PC-9 (cell line): ENCODE measurements around the gene GRK2. TPM values are rescaled to one million over a fixed set of nuclear protein-coding genes. Genes with fewer than 3 reads are reported as not detected.

Source experiments
- BruUV-seq: library from RNA; stranded (reverse); fragments of 400-500 nt; replicated peaks from 2 replicates; lab custom pipeline; 2021; lab: Mats Ljungman, UMichigan
- CTCF ChIA-PET: fragments of 300-600 bp; sonication (Branson Sonifier 250); formaldehyde crosslinking; loops from one replicate; lab custom pipeline; 2022; ENCODE audit warnings: antibody characterized with exemption; lab: Charles Lee
- POLR2A ChIA-PET: fragments of 300-600 bp; sonication (Branson Sonifier 250); formaldehyde crosslinking; loops from one replicate; lab custom pipeline; 2022; ENCODE audit warnings: antibody characterized with exemption; ENCODE audit not compliant: unreplicated experiment; lab: Charles Lee
- DNase-seq, 2 experiments: peaks; one replicate each; pipeline versions ENCODE4 v3.0.0 to v3.0.0-alpha.2; 2015 to 2022; ENCODE audit warnings: mixed read lengths in 1 of 2
- H2AFZ ChIP-seq: fragments of 200-600 bp; sonication (generic); 2 replicates; pipeline ENCODE4 v1.8.1; 2017; ENCODE audit warnings: antibody characterized with exemption
- H3F3A ChIP-seq: fragments of 200-600 bp; sonication (generic); 2 replicates; pipeline ENCODE4 v1.8.1; 2017; ENCODE audit warnings: antibody characterized with exemption, mild to moderate bottlenecking, low read depth; ENCODE audit not compliant: insufficient read depth
- H3K27ac ChIP-seq: fragments of 200-600 bp; sonication (generic); 2 replicates; pipeline ENCODE4 v1.6.1; 2016; ENCODE audit warnings: mixed run types
- H3K27me3 ChIP-seq: fragments of 200-600 bp; sonication (generic); 2 replicates; pipeline ENCODE4 v1.6.1; 2016; ENCODE audit warnings: low read depth, mixed run types; ENCODE audit not compliant: insufficient read depth
- H3K36me3 ChIP-seq: fragments of 200-600 bp; sonication (generic); 2 replicates; pipeline ENCODE4 v1.6.1; 2016; ENCODE audit warnings: low read depth, mixed run types
- H3K4me1 ChIP-seq: fragments of 200-600 bp; sonication (generic); replicated peaks from 2 replicates; pipeline ENCODE4 v1.6.1; 2016; ENCODE audit warnings: mixed run types; ENCODE audit not compliant: insufficient read depth
- H3K4me2 ChIP-seq: fragments of 200-600 bp; sonication (generic); 2 replicates; pipeline ENCODE4 v1.6.1; 2017; ENCODE audit warnings: mixed run types
- H3K4me3 ChIP-seq: fragments of 200-600 bp; sonication (generic); 2 replicates; pipeline ENCODE4 v1.6.1; 2016; ENCODE audit warnings: mixed run types
- H3K79me2 ChIP-seq: fragments of 200-600 bp; sonication (generic); 2 replicates; pipeline ENCODE4 v1.6.1; 2017; ENCODE audit warnings: low read depth, mixed run types
- H3K9me2 ChIP-seq: fragments of 200-600 bp; sonication (generic); 2 replicates; pipeline ENCODE4 v1.8.1; 2017; ENCODE audit warnings: mild to moderate bottlenecking; ENCODE audit not compliant: insufficient read depth
- H3K9me3 ChIP-seq: fragments of 200-600 bp; sonication (generic); 2 replicates; pipeline ENCODE4 v1.8.1; 2016; ENCODE audit warnings: low read depth; ENCODE audit not compliant: insufficient read depth
- H4K20me1 ChIP-seq: fragments of 200-600 bp; sonication (generic); 2 replicates; pipeline ENCODE4 v1.8.1; 2017; ENCODE audit not compliant: insufficient read depth
- EZH2 ChIP-seq: fragments of 200-600 bp; sonication (generic); IDR thresholded peaks from 2 replicates; pipeline ENCODE4 v1.8.0; 2017; ENCODE audit warnings: antibody characterized with exemption, low read depth
- intact Hi-C: fragments of 100-400 bp; cut with micrococcal nuclease; formaldehyde crosslinking; loops from one replicate; pipeline ENCODE4 v1.10.0; 2022; ENCODE audit not compliant: unreplicated experiment
- total RNA-seq: library from RNA; stranded (reverse); gene quantifications from 2 replicates; pipeline ENCODE4 v1.2.3, GENCODE V29; 2021
- TF ChIP-seq, protein P1 (sequence below): fragments of 200-600 bp; sonication (generic); conservative IDR thresholded peaks from 2 replicates; pipeline ENCODE4 v1.6.1; 2017; ENCODE audit warnings: mixed run types, antibody characterized with exemption, mild to moderate bottlenecking, moderate library complexity

Gene GRK2
- total RNA-seq, 1 experiment from 2014 or later = 76.7 TPM

DNA sequence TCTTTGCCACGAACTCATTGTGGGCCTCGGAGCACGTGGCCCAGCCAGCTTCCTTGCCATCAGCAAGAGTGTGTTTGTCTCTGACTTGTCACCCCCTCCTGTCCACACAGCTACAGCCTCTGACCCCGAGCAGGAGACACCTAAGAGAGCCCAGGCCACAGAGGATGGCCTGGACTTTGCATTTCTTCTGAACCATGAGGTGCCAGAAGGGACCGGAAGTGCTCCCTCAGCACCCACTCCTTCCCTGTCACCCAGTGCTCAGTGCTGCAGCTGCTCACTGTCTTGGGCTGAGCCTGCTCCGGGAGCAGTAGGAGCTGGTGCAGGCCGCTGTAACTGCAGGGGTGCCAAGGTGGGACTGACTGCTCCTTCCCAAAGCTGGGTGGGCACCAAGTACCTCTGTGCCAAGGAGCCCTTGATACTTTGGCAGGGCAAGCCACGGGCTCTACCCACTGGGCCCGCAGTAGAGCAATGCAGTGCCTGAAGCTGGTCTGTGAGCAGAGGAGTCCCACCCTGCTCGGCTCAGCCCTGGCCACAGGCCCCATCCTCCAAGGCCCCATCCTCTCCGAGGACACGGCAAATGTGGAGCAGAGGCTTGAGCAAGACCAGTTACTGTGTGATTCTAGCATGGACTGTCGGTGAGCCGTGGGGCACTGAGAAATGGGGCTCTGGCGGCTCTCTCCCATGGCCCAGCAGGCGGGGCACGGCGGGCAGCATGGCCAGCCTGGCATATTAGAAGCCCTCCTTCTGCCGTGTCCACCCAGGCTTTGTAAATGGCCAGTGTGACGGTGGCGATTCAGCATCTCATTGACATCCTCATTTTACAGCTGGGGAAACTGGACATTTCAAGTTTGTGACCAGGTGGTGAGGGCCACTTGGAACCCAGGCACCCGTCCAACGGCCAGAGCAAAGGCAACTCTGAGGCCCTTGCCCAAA lies 6.3 kb downstream of the GRK2 start:
- ChIA-PET CTCF (no interaction called here), POLR2A (no interaction called here)
- Histone ChIP-seq H3K9me3 (no peaks in the 10 kb centered on the region), H3K36me3 (0 out of 2 replicates have a peak, but pooled peaks cover 12% of the 10 kb centered on the region), H2AFZ (no peak overlapping the region), H3K27ac (no peak overlapping the region), H3F3A (peaks cover 22% of the 10 kb centered on the region; the same call in 1 of the 2 replicates), H3K4me1 (peaks cover 12% of the 10 kb centered on the region), H4K20me1 (peaks cover 93% of the 10 kb centered on the region), H3K27me3 (no peaks in the 10 kb centered on the region), H3K4me3 (no peak overlapping the region), H3K4me2 (no peak overlapping the region), H3K79me2 (peaks cover 92% of the 10 kb centered on the region), H3K9me2 (no peaks in the 10 kb centered on the region)
- no peak for DNase-seq
- intact Hi-C loops = no loop called here
- BruUV-seq = no TSS peak
- no peak for TF ChIP-seq EZH2
- TF ChIP-seq, protein P1, sequence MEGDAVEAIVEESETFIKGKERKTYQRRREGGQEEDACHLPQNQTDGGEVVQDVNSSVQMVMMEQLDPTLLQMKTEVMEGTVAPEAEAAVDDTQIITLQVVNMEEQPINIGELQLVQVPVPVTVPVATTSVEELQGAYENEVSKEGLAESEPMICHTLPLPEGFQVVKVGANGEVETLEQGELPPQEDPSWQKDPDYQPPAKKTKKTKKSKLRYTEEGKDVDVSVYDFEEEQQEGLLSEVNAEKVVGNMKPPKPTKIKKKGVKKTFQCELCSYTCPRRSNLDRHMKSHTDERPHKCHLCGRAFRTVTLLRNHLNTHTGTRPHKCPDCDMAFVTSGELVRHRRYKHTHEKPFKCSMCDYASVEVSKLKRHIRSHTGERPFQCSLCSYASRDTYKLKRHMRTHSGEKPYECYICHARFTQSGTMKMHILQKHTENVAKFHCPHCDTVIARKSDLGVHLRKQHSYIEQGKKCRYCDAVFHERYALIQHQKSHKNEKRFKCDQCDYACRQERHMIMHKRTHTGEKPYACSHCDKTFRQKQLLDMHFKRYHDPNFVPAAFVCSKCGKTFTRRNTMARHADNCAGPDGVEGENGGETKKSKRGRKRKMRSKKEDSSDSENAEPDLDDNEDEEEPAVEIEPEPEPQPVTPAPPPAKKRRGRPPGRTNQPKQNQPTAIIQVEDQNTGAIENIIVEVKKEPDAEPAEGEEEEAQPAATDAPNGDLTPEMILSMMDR = no peak

DNA sequence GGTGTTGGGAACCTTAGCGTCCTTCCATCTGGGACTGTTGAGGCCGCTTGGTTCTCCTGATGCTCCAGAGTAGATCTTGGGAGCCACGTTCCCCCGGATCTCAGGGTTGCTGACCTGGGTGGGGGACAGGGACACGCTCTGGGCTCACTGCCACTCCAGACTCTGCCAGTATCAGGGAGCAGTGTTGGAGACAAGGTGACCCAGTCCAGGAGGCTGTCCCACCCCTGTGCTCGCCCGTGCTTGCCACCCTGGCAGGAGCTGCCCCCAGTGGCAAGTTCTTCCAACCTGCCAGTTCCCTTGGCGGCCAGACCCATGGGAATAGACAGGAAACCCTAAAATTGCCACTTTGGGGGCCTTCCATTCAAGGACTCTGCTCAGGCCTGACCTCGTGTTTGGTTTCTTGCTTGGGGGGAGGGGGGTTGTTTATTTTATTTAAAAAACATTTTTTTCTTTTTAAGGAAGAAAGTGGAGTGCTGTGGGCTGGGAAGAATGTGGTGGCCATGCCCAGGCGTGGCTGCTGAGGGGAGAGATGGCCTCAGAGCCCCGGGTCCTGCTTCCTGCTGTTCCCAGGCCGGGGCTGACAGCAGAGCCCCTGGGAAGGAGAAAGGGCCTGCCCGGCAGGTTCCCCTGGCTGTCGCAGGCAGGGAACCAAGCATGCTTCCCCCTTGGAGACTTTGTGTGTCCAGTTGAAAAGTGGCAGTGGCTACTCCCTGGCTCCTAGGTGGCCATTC lies 7.2 kb downstream of the GRK2 start:
- H3F3A ChIP-seq = peaks cover 14% of the 10 kb centered on the region; the same call in 1 of the 2 replicates
- BruUV-seq = no TSS peak
- H3K4me2 ChIP-seq = no peak overlapping the region
- no peak for DNase-seq
- H3K27me3 ChIP-seq = no peaks in the 10 kb centered on the region
- peaks cover 4% of the 10 kb centered on the region for H3K4me1 ChIP-seq
- no peak for TF ChIP-seq EZH2
- TF ChIP-seq, protein P1 = no peak
- no peak overlapping the region for H3K4me3 ChIP-seq
- H3K9me2 ChIP-seq = no peaks in the 10 kb centered on the region
- H3K27ac ChIP-seq = no peak overlapping the region
- peaks cover 88% of the 10 kb centered on the region for H3K79me2 ChIP-seq
- 0 out of 2 replicates have a peak, but pooled peaks cover 11% of the 10 kb centered on the region for H3K36me3 ChIP-seq
- POLR2A ChIA-PET = no interaction called here
- no peak overlapping the region for H2AFZ ChIP-seq
- peaks cover 86% of the 10 kb centered on the region for H4K20me1 ChIP-seq
- H3K9me3 ChIP-seq = no peaks in the 10 kb centered on the region
- CTCF ChIA-PET = no interaction called here
- intact Hi-C loops = no loop called here

DNA sequence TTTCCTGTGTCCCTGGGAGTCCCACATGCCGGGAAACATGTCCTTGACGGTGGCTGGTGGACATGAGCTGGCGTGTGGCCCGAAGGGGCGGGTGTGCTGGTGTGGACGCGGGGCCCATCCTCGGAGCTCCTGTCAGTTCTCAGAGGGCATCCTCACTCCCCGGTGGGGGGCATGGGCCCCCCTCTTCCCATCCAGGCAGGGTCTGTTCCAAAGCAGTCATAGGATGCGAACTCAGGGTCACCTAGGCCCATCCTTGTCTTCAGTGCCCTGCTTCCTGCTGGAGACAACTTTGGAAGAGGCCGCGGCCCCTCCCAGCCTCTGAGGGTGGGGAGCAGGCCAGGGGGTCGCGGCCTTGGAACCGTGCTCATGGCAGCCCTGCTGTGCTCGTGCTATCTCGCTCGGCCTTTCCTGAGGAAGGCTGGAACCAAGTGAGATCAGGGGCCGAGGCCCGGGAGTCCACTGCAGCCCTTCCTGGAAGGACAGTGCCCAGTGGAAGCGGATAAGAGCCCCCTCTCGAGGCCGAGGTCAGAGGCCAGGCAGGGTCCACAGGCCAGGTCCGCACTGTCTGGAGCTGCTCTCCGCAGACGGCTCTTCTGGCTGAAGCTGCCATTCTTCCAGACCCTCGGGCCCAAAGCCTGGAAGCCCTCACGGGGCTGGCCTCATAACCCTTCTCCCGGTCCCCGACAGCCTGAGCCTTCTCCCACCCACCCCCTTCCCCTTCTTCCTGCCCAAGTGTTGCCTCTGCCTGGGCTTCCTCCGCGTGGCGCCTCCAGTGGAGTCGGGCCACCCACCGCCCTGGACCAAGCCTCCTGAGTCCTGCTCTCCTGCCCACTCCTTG lies 8.7 kb downstream of the GRK2 start:
- POLR2A ChIA-PET = no interaction called here
- BruUV-seq = no TSS peak
- Histone ChIP-seq H3K36me3 (0 out of 2 replicates have a peak, but pooled peaks cover 8% of the 10 kb centered on the region), H3K27ac (no peak overlapping the region), H3K9me3 (no peaks in the 10 kb centered on the region), H4K20me1 (peaks cover 70% of the 10 kb centered on the region), H3K27me3 (no peaks in the 10 kb centered on the region), H3K79me2 (peaks cover 72% of the 10 kb centered on the region), H3K4me1 (no peaks in the 10 kb centered on the region), H3K9me2 (no peaks in the 10 kb centered on the region), H3K4me2 (no peak overlapping the region), H3F3A (peaks cover 9% of the 10 kb centered on the region; the same call in 1 of the 2 replicates), H2AFZ (no peak overlapping the region), H3K4me3 (no peak overlapping the region)
- CTCF ChIA-PET = no interaction called here
- intact Hi-C loops = no loop called here
- TF ChIP-seq EZH2 = no peak
- TF ChIP-seq, protein P1 = no peak
- no peak for DNase-seq
